ENCODE data around the gene SEMA4D.

DNA sequence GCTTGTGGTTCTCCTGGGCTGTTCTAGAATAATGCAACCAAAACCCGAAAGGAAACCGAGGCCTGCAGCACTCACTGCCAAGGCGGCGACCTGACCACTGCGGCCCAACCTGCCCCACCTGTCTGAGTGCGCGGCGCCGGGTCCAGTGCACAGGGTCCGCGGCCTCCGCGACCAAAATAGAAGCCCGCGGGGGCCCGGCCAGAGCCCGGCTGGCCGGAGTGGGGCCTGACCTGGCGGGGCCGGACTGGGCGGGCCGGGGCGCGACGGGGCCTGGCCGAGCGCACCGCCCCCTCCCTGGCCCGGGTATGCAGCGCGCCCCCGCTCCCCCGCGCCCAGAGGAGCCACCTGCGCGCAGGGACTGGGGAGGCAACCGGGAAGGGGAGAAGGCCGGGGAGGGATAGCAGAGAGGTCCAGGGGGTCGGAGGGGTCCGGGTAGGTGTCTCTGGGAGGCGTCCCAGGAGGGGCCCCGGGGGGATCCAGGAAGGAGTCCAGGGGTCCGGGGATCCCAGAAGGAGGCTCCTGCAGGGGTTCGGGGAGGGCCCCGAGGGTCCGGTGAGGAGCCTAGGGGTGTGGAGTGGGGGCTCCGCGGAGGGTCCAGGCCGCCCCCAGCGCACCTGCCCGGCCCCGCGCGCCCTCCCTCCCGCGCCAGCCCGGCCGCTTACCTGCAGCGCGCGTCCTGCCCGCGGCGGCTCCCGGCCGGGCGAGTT, 503 bp downstream of the SEMA4D start:
- no peak for TF ChIP-seq MAX (IDR thresholded peaks at IDR 0.05; ENCODE audit: low read depth, low read length)
- no peak for TF ChIP-seq CTCF (IDR thresholded peaks at IDR 0.05; ENCODE audit: low read depth, low read length)

Measured in NB4 (cell line).